Keratinocyte (primary cell): Measurements from ENCODE around the gene TEX26. TPM values are rescaled to one million over a fixed set of nuclear protein-coding genes. Genes with fewer than 3 reads are reported as not detected.

ENCODE experiments used
- DNase-seq: peaks from one replicate; pipeline ENCODE4 v3.0.0-alpha.2; 2011; ENCODE audit warnings: low read depth, missing footprints, low spot score
- FAIRE-seq: peaks from 2 replicates; lab custom pipeline; 2011; peaks lifted over from hg19 to GRCh38; lab: Jason Lieb, UNC
- H2AFZ ChIP-seq: 2 replicates; pipeline ENCODE4 v1.6.0; 2012; ENCODE audit warnings: low read length, control low read depth, inconsistent platforms; ENCODE audit not compliant: control insufficient read depth
- H3K27ac ChIP-seq: 2 replicates; pipeline ENCODE4 v1.5.1; 2011; ENCODE audit warnings: low read length; ENCODE audit not compliant: control insufficient read depth, insufficient read depth
- H3K27me3 ChIP-seq: 3 replicates; pipeline ENCODE4 v1.6.0; 2011; ENCODE audit warnings: low read length; ENCODE audit not compliant: control insufficient read depth, insufficient read depth; ENCODE audit errors: extremely low read depth
- H3K36me3 ChIP-seq, 2 experiments: 2 replicates in 1 of 2; 3 replicates in 1 of 2; pipeline ENCODE4 v1.5.1; 2011; ENCODE audit warnings: low read length in 2 of 2, mild to moderate bottlenecking in 1 of 2; ENCODE audit not compliant: control insufficient read depth in 2 of 2, insufficient read depth in 2 of 2; ENCODE audit errors: extremely low read depth in 1 of 2
- H3K4me1 ChIP-seq: 3 replicates; pipeline ENCODE4 v1.5.1; 2011; ENCODE audit warnings: low read length; ENCODE audit not compliant: control insufficient read depth, insufficient read depth; ENCODE audit errors: extremely low read depth
- H3K4me2 ChIP-seq: 3 replicates; pipeline ENCODE4 v1.6.0; 2011; ENCODE audit warnings: low read depth, low read length; ENCODE audit not compliant: control insufficient read depth, insufficient read depth; ENCODE audit errors: extremely low read depth
- H3K4me3 ChIP-seq, 3 experiments: fragments of 200-600 bp in 1 of 3; sonication (generic) in 1 of 3; 2 replicates in 2 of 3; 3 replicates in 1 of 3; pipeline ENCODE4 v1.5.1; 2011 to 2016; ENCODE audit warnings: low read length in 3 of 3, mild to moderate bottlenecking in 3 of 3, control low read depth in 2 of 3, inconsistent platforms in 1 of 3, low read depth in 1 of 3, mixed read lengths in 1 of 3, mixed run types in 1 of 3, moderate library complexity in 1 of 3; ENCODE audit not compliant: control insufficient read depth in 2 of 3, insufficient read depth in 2 of 3; ENCODE audit errors: extremely low read depth in 1 of 3
- H3K79me2 ChIP-seq: 2 replicates; pipeline ENCODE4 v1.6.0; 2012; ENCODE audit warnings: low read length; ENCODE audit not compliant: control insufficient read depth, insufficient read depth
- H3K9ac ChIP-seq: 3 replicates; pipeline ENCODE4 v1.6.0; 2011; ENCODE audit warnings: low read length; ENCODE audit not compliant: control insufficient read depth, insufficient read depth; ENCODE audit errors: extremely low read depth
- H3K9me1 ChIP-seq: 3 replicates; pipeline ENCODE4 v1.6.0; 2011; ENCODE audit warnings: low read length; ENCODE audit not compliant: control insufficient read depth, insufficient read depth; ENCODE audit errors: extremely low read depth
- H3K9me3 ChIP-seq: 2 replicates; pipeline ENCODE4 v1.5.1; 2012; ENCODE audit warnings: low read depth, low read length; ENCODE audit not compliant: control insufficient read depth
- H4K20me1 ChIP-seq: 3 replicates; pipeline ENCODE4 v1.6.0; 2011; ENCODE audit warnings: low read length; ENCODE audit not compliant: control insufficient read depth, insufficient read depth; ENCODE audit errors: extremely low read depth
- EZH2 ChIP-seq: IDR thresholded peaks from one replicate; pipeline ENCODE4 v1.6.1; 2012; ENCODE audit warnings: inconsistent platforms, mild to moderate bottlenecking, low read length, moderate library complexity
- dilution Hi-C: fragments of 300-500 bp; cut with MboI; formaldehyde crosslinking; loops from one replicate; pipeline ENCODE4 v1.7.0; 2020; ENCODE audit warnings: low sequenced_read_pairs; ENCODE audit not compliant: extremely low pct_ligation_motif_present
- polyA plus RNA-seq, 5 experiments: library from polyadenylated mRNA; depleted of rRNA in 3 of 5; stranded (reverse) in 3 of 5; stranded (forward) in 1 of 5; unstranded in 1 of 5; fragments of >200 nt; gene quantifications; 1 replicate in 1 of 5; 2 replicates in 3 of 5; 3 replicates in 1 of 5; pipeline versions ENCODE4 v1.2.1 to v1.2.3, GENCODE V29; 2011 to 2012; ENCODE audit warnings: missing spikeins in 2 of 5, low read depth in 1 of 5, low replicate concordance in 1 of 5
- TF ChIP-seq, protein P1 (sequence below), 3 experiments: IDR thresholded peaks in 1 of 3; conservative IDR thresholded peaks in 1 of 3; optimal IDR thresholded peaks in 1 of 3; 2 replicates in 2 of 3; 3 replicates in 1 of 3; pipeline versions ENCODE3 to v1.5.1; 2011; ENCODE audit warnings: low read length in 3 of 3, mild to moderate bottlenecking in 3 of 3, moderate library complexity in 2 of 3, control low read depth in 1 of 3, inconsistent platforms in 1 of 3; ENCODE audit not compliant: insufficient read depth in 2 of 3; ENCODE audit errors: extremely low read depth in 1 of 3

The TEX26 gene
- polyA plus RNA-seq, 1 donor (not counting 4 experiments of a cell fraction or from before 2014, with no cell fraction given): not detected

DNA sequence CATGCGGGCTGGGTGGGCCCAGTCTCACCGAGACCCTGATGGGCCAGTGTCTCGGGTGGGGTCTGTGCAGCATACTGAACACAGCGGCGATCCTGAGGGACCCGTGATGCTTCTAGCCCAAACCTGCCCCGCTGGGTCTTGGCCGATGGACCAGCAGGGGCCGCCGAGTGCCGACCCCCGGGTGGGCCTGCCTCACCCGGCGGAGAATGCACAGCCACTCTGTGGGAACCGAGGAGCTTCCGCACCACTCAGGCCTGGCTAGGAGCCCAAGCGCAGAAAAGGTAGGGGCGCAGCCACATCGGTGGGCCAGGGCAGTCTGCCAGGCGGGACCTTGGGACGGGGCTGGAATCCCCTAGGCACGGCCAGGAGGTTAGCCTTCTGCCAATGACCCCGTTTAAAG lies 72.6 kb downstream of the TEX26 start:
- no peak for FAIRE-seq
- H3K27ac ChIP-seq: no peak overlapping the region
- dilution Hi-C loops: no loop called here

DNA sequence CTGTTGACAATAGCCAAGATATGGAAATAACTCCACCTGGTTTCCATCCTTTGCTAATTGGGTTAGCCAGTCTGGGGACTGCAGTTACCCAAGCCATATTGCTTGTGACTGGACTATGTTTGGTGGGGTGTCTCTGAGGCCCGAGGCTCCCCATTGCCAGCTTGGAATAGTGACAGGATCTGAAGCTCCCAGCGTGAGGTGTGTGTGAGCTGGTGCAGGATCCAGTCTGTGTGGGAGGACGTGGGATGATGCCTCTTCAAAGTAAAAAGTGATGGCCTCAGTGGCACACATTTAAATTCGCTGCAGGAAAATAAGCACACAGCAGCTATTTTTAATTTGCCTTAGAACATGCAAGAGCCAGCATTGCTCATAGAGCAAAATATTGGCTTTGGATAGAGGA lies 75.0 kb downstream of the TEX26 start:
- no peak for DNase-seq
- dilution Hi-C loops: no loop called here
- no peaks in the 10 kb centered on the region for H3K9me3 ChIP-seq
- H3K9ac ChIP-seq: no peak overlapping the region
- no peak overlapping the region for H3K27ac ChIP-seq
- peaks cover 8% of the 10 kb centered on the region for H3K4me1 ChIP-seq
- no peaks in the 10 kb centered on the region for H4K20me1 ChIP-seq
- TF ChIP-seq EZH2: no peak
- TF ChIP-seq, protein P1, sequence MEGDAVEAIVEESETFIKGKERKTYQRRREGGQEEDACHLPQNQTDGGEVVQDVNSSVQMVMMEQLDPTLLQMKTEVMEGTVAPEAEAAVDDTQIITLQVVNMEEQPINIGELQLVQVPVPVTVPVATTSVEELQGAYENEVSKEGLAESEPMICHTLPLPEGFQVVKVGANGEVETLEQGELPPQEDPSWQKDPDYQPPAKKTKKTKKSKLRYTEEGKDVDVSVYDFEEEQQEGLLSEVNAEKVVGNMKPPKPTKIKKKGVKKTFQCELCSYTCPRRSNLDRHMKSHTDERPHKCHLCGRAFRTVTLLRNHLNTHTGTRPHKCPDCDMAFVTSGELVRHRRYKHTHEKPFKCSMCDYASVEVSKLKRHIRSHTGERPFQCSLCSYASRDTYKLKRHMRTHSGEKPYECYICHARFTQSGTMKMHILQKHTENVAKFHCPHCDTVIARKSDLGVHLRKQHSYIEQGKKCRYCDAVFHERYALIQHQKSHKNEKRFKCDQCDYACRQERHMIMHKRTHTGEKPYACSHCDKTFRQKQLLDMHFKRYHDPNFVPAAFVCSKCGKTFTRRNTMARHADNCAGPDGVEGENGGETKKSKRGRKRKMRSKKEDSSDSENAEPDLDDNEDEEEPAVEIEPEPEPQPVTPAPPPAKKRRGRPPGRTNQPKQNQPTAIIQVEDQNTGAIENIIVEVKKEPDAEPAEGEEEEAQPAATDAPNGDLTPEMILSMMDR (optimal IDR thresholded peaks at IDR 0.05 in 1 of 3, IDR thresholded peaks at IDR 0.05 in 1 of 3, conservative IDR thresholded peaks at IDR 0.05 in 1 of 3; ENCODE audit: extremely low read depth in 1 of 3, insufficient read depth in 2 of 3, low read length in 3 of 3): no peak
- H3K27me3 ChIP-seq: peaks cover 4% of the 10 kb centered on the region
- H3K4me2 ChIP-seq: no peak overlapping the region
- no peaks in the 10 kb centered on the region for H3K9me1 ChIP-seq
- FAIRE-seq: no peak
- no peak overlapping the region for H2AFZ ChIP-seq
- H3K36me3 ChIP-seq: no peaks in the 10 kb centered on the region
- no peak overlapping the region for H3K4me3 ChIP-seq
- no peaks in the 10 kb centered on the region for H3K79me2 ChIP-seq

More for the DNA sequence above, 72.6 kb downstream of the TEX26 start:
- peaks cover 8% of the 10 kb centered on the region for H3K4me1 ChIP-seq
- TF ChIP-seq, protein P1 (optimal IDR thresholded peaks at IDR 0.05 in 1 of 3, IDR thresholded peaks at IDR 0.05 in 1 of 3, conservative IDR thresholded peaks at IDR 0.05 in 1 of 3; ENCODE audit: extremely low read depth in 1 of 3, insufficient read depth in 2 of 3, low read length in 3 of 3): no peak
- TF ChIP-seq EZH2: no peak
- no peak overlapping the region for H3K4me2 ChIP-seq
- H3K4me3 ChIP-seq: no peak overlapping the region
- no peaks in the 10 kb centered on the region for H3K36me3 ChIP-seq
- no peaks in the 10 kb centered on the region for H4K20me1 ChIP-seq
- no peak overlapping the region for H3K9ac ChIP-seq
- DNase-seq: no peak
- H3K9me3 ChIP-seq: no peaks in the 10 kb centered on the region
- no peak overlapping the region for H2AFZ ChIP-seq
- peaks cover 13% of the 10 kb centered on the region for H3K27me3 ChIP-seq
- no peaks in the 10 kb centered on the region for H3K79me2 ChIP-seq
- H3K9me1 ChIP-seq: no peaks in the 10 kb centered on the region
